ENCODE results near the gene PIN1. TPM values are rescaled to one million over a fixed set of nuclear protein-coding genes. Genes with fewer than 3 reads are reported as not detected.

Gene PIN1
- total RNA-seq, 1 donor from 2014 or later = 89.2 TPM

- intact Hi-C loops (cut with DNase I) = no loop called here
- DNase-seq (ENCODE audit: missing footprints) (no peak), ATAC-seq (no peak)
Observed at GRCh38 chr19:9872618-9873242, 37.6 kb downstream of the PIN1 start.

GRCh38 chr19:9875031-9875627, 40.0 kb downstream of the PIN1 start:
- intact Hi-C loops (cut with DNase I) = no loop called here
- ATAC-seq = no peak

GRCh38 chr19:9875796-9876195, 40.7 kb downstream of the PIN1 start:
- DNase-seq (ENCODE audit: missing footprints) (no peak), ATAC-seq (no peak)
- intact Hi-C loops (cut with DNase I) = no loop called here

More at GRCh38 chr19:9875031-9875627, 40.0 kb downstream of the PIN1 start:
- no peak for DNase-seq (ENCODE audit: missing footprints)

GRCh38 chr19:9877780-9878510, 42.8 kb downstream of the PIN1 start:
- ATAC-seq (no peak), DNase-seq (ENCODE audit: missing footprints) (no peak)
- intact Hi-C loops (cut with DNase I) = no loop called here

- DNase-seq (ENCODE audit: missing footprints) = no peak
- intact Hi-C loops (cut with DNase I) = no loop called here
- no peak for ATAC-seq
Observed at GRCh38 chr19:9878511-9879196, 43.5 kb downstream of the PIN1 start.

- intact Hi-C loops (cut with DNase I) = no loop called here
- DNase-seq (ENCODE audit: missing footprints) (peak; percentile 7), ATAC-seq (no peak)
Observed at GRCh38 chr19:9881720-9882119, 46.6 kb downstream of the PIN1 start.

- peak; percentile 6 for DNase-seq (ENCODE audit: missing footprints)
- ATAC-seq = no peak
- intact Hi-C loops (cut with DNase I) = no loop called here
Observed at GRCh38 chr19:9883231-9883758, 48.2 kb downstream of the PIN1 start.

GRCh38 chr19:9883764-9884163, 48.6 kb downstream of the PIN1 start:
- peak; percentile 28 for DNase-seq (ENCODE audit: missing footprints)

GRCh38 chr19:9885077-9885552, 50.0 kb downstream of the PIN1 start:
- peak; percentile 77 for ATAC-seq
- peak; percentile 73 for DNase-seq (ENCODE audit: missing footprints)
- intact Hi-C loops (cut with DNase I) = no loop called here

More at GRCh38 chr19:9883764-9884163, 48.6 kb downstream of the PIN1 start:
- no peak for ATAC-seq
- intact Hi-C loops (cut with DNase I) = no loop called here

- DNase-seq (ENCODE audit: missing footprints) = no peak
- no peak for ATAC-seq
- intact Hi-C loops (cut with DNase I) = no loop called here
Observed at GRCh38 chr19:9891609-9892373, 56.7 kb downstream of the PIN1 start.

Other genes starting within 250 kb of the PIN1 start
- gene ZNF561, start 214.1 kb upstream of the PIN1 start, total RNA-seq = 20.3 TPM
- 21.7 TPM for gene ZNF562, start 160.2 kb upstream of the PIN1 start, total RNA-seq
- gene ZNF846, start 66.6 kb upstream of the PIN1 start, total RNA-seq = 9.3 TPM
- gene FBXL12, start 16.2 kb upstream of the PIN1 start, total RNA-seq = 10.4 TPM
- 581 TPM for gene UBL5, start 7.4 kb upstream of the PIN1 start, total RNA-seq
- 2.2 TPM for gene OLFM2, start 101.2 kb downstream of the PIN1 start, total RNA-seq
- 10.4 TPM for gene COL5A3, start 175.2 kb downstream of the PIN1 start, total RNA-seq
- not detected for gene RDH8, start 178.2 kb downstream of the PIN1 start, total RNA-seq

Measured in Right ventricle myocardium inferior (tissue), 1 donor.